ENCODE measurements around the gene TOM1L2. TPM values are rescaled to one million over a fixed set of nuclear protein-coding genes. Genes with fewer than 3 reads are reported as not detected.
A peak's percentile ranks its signal among the peaks of the same experiment; 100 is the strongest.

TOM1L2 gene
- total RNA-seq, 1 donor from 2014 or later = 4.3 TPM

DNA sequence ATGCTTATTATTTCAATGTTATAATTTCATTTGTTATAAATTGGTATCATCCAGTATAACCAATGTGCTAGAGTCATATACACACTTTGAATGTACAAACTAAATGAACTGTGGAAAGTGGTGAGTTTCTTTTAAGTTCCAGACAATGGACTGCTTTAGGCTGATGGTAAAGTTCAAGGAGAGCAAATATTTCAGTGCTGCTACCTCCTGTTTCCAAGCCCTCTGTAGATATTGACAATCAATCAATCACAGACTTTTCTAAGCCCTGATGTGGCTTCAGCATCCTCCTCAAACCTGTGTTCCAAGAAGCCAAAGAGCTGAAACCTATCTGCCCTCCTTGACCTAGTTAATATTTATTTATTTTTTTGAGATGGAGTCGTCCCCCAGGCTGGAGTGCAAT, 107.2 kb downstream of the TOM1L2 start:
- Histone ChIP-seq H3K9me3 (ENCODE audit: low read depth) (no peaks in the 10 kb centered on the region), H3K36me3 (no peaks in the 10 kb centered on the region), H3K79me2 (ENCODE audit: low read depth) (no peaks in the 10 kb centered on the region), H4K20me1 (ENCODE audit: low read depth) (peaks cover 10% of the 10 kb centered on the region), H3K27ac (no peak overlapping the region), H2AFZ (replicated peaks) (no peak overlapping the region), H3K4me3 (no peak overlapping the region), H3K27me3 (peaks cover 42% of the 10 kb centered on the region), H3K9ac (no peak overlapping the region), H3K4me2 (no peak overlapping the region), H3K4me1 (peaks cover 20% of the 10 kb centered on the region), H3F3A (ENCODE audit: low read depth) (peaks cover 23% of the 10 kb centered on the region)
- Mint-ChIP-seq H3K27me3 (ENCODE audit: insufficient read depth, low read depth) (peaks cover 10% of the 10 kb centered on the region), H3K9me3 (no peaks in the 10 kb centered on the region), H3K27ac (no peak overlapping the region), H3K4me1 (peaks cover 53% of the 10 kb centered on the region), H3K4me3 (no peak overlapping the region), H3K36me3 (peaks cover 5% of the 10 kb centered on the region)
- no peak for DNase-seq (ENCODE audit: low spot score)
- TF ChIP-seq CTCF (IDR thresholded peaks at IDR 0.05) (no peak), EZH2 (IDR thresholded peaks at IDR 0.05) (no peak), EZH2phosphoT487 (IDR thresholded peaks at IDR 0.05) (no peak)

GRCh38 chr17:17860766-17861107, 111.5 kb downstream of the TOM1L2 start:
- no peaks in the 10 kb centered on the region for H3K36me3 Mint-ChIP-seq
- peaks cover 4% of the 10 kb centered on the region for H3F3A ChIP-seq (ENCODE audit: low read depth)
- peak overlapping the region; percentile 51 for H3K27ac Mint-ChIP-seq
- TF ChIP-seq CTCF (IDR thresholded peaks at IDR 0.05) = no peak
- TF ChIP-seq EZH2 (IDR thresholded peaks at IDR 0.05) = no peak
- no peak for TF ChIP-seq EZH2phosphoT487 (IDR thresholded peaks at IDR 0.05)
- peaks cover 2% of the 10 kb centered on the region for H3K4me1 ChIP-seq
- no peaks in the 10 kb centered on the region for H3K79me2 ChIP-seq (ENCODE audit: low read depth)
- H3K9ac ChIP-seq = no peak overlapping the region
- H3K36me3 ChIP-seq = no peaks in the 10 kb centered on the region
- H3K27me3 ChIP-seq = peaks cover under 1% of the 10 kb centered on the region
- no peak for DNase-seq (ENCODE audit: low spot score)
- H2AFZ ChIP-seq (replicated peaks) = no peak overlapping the region
- H3K4me3 ChIP-seq = no peak overlapping the region
- no peaks in the 10 kb centered on the region for H4K20me1 ChIP-seq (ENCODE audit: low read depth)
- peaks cover 40% of the 10 kb centered on the region for H3K4me1 Mint-ChIP-seq
- no peak overlapping the region for H3K4me2 ChIP-seq
- no peak overlapping the region for H3K4me3 Mint-ChIP-seq
- no peak overlapping the region for H3K27ac ChIP-seq
- H3K27me3 Mint-ChIP-seq (ENCODE audit: insufficient read depth, low read depth) = peaks cover 17% of the 10 kb centered on the region
- no peaks in the 10 kb centered on the region for H3K9me3 ChIP-seq (ENCODE audit: low read depth)
- no peaks in the 10 kb centered on the region for H3K9me3 Mint-ChIP-seq

DNA sequence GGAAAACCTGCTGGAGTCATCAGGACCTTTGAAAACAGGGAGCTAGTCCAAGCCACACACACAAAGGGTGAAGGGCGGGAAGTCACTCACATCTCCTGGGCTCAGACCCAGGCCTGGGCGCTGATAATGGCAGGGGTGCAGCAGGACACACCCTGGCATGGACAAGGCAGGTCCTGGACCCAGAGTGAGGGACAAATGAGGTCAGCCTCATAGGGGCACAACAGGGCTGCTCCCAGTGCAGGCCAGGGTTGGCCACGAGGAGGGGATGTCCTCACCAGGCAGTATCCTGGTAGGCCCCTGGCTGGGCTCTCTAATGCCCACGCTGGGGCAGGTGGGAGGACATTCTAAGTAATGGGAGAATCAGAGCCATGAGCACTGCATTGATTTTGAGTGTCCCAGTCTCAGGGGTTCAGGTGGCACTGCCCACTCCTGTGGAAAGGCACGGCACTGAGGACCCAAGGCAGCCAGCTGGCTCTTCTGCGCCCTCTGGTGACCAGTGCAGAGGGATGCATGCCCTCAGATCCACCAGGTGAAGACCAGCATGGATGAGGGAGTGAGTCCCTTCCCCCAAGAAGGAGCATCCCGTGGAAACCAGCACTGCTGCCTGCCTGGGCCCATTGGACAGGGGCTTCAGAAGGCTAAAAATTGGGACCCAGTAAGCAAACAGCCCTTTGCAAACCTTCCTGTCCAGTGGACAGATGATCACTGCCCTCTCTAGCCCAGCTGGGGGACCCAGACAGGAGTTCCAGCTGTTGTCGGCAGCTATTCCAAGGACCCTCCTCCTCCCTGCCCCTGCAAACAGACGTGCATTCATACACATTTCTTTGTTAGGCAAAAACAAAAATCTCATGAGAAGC, 112.1 kb downstream of the TOM1L2 start:
- peaks cover 46% of the 10 kb centered on the region for H3K4me1 Mint-ChIP-seq
- H3K36me3 Mint-ChIP-seq = no peaks in the 10 kb centered on the region
- Histone ChIP-seq H3F3A (ENCODE audit: low read depth) (peaks cover 8% of the 10 kb centered on the region), H2AFZ (replicated peaks) (no peak overlapping the region), H3K4me2 (no peak overlapping the region), H3K27ac (no peak overlapping the region), H3K27me3 (no peaks in the 10 kb centered on the region), H3K36me3 (no peaks in the 10 kb centered on the region), H4K20me1 (ENCODE audit: low read depth) (no peaks in the 10 kb centered on the region), H3K9ac (no peak overlapping the region), H3K9me3 (ENCODE audit: low read depth) (no peaks in the 10 kb centered on the region), H3K4me1 (peaks cover 8% of the 10 kb centered on the region), H3K79me2 (ENCODE audit: low read depth) (no peaks in the 10 kb centered on the region), H3K4me3 (no peak overlapping the region)
- peaks cover 19% of the 10 kb centered on the region for H3K27me3 Mint-ChIP-seq (ENCODE audit: insufficient read depth, low read depth)
- TF ChIP-seq EZH2 (IDR thresholded peaks at IDR 0.05) (no peak), CTCF (IDR thresholded peaks at IDR 0.05) (peak; percentile 94), EZH2phosphoT487 (IDR thresholded peaks at IDR 0.05) (no peak)
- DNase-seq (ENCODE audit: low spot score) = peak; percentile 80
- H3K9me3 Mint-ChIP-seq = no peaks in the 10 kb centered on the region
- H3K27ac Mint-ChIP-seq = no peak overlapping the region
- no peak overlapping the region for H3K4me3 Mint-ChIP-seq
